ENCODE measurements around the gene RAB23.
"Not testable (repeated sequence)": the region's sequence is repeated elsewhere in the genome, so short reads cannot be mapped to it uniquely, and the experiment has no call there.

RAB23 gene

GRCh38 chr6:57221936-57222742 lies at the start of gene RAB23:
Gene RAB23, minus strand, starts transcription at chr6:57222307. Its CDS starts 11,927 bp downstream, at chr6:57210380.
- peak; percentile 83 for DNase-seq

GRCh38 chr6:57268294-57268640 lies 46.2 kb upstream of the RAB23 start:
- DNase-seq = no peak

- peak; percentile 61 for DNase-seq
Measured at GRCh38 chr6:57267586-57268293, 45.6 kb upstream of the RAB23 start.

- DNase-seq = no peak
Measured at GRCh38 chr6:57265755-57266221, 43.7 kb upstream of the RAB23 start.

GRCh38 chr6:57263739-57264138 lies 41.6 kb upstream of the RAB23 start:
- no peak for DNase-seq

- DNase-seq = no peak
Measured at GRCh38 chr6:57262901-57263694, 41.0 kb upstream of the RAB23 start.

- DNase-seq = no peak
Measured at GRCh38 chr6:57262488-57262887, 40.4 kb upstream of the RAB23 start.

- DNase-seq = no peak
Measured at GRCh38 chr6:57261926-57262325, 39.8 kb upstream of the RAB23 start.

GRCh38 chr6:57259064-57259463 lies 37.0 kb upstream of the RAB23 start:
- DNase-seq = no peak

- no peak for DNase-seq
Measured at GRCh38 chr6:57257911-57258541, 35.9 kb upstream of the RAB23 start.

- DNase-seq = no peak
Measured at GRCh38 chr6:57256541-57256940, 34.4 kb upstream of the RAB23 start.

GRCh38 chr6:57255451-57256169 lies 33.5 kb upstream of the RAB23 start:
- DNase-seq = no peak

- DNase-seq = no peak
Measured at GRCh38 chr6:57254055-57254717, 32.1 kb upstream of the RAB23 start.

GRCh38 chr6:57252975-57253374 lies 30.9 kb upstream of the RAB23 start:
- no peak for DNase-seq

- DNase-seq = no peak
Measured at GRCh38 chr6:57252137-57252536, 30.0 kb upstream of the RAB23 start.

GRCh38 chr6:57250348-57250747 lies 28.2 kb upstream of the RAB23 start:
- DNase-seq = no peak

GRCh38 chr6:57248311-57248895 lies 26.3 kb upstream of the RAB23 start:
- DNase-seq = no peak

GRCh38 chr6:57247603-57248002 lies 25.5 kb upstream of the RAB23 start:
- no peak for DNase-seq

- no peak for DNase-seq
Measured at GRCh38 chr6:57246307-57246706, 24.2 kb upstream of the RAB23 start.

- DNase-seq = no peak
Measured at GRCh38 chr6:57243954-57244353, 21.8 kb upstream of the RAB23 start.

GRCh38 chr6:57243526-57243925 lies 21.4 kb upstream of the RAB23 start:
- DNase-seq = not testable (repeated sequence)
